K562 (cell line): ENCODE data around the gene KCNC3. TPM values are rescaled to one million over a fixed set of nuclear protein-coding genes. Genes with fewer than 3 reads are reported as not detected.

Experiments used
- ARHGAP35 ChIP-seq: fragments of 450-650 bp; IDR thresholded peaks from 2 replicates; pipeline ENCODE4 v1.6.1; 2018; ENCODE audit not compliant: partially characterized antibody
- CREB1 ChIP-seq, 2 experiments: sonication (generic) in 1 of 2; formaldehyde crosslinking in 1 of 2; IDR thresholded peaks; 2 replicates each; pipeline versions ENCODE4 v1.6.1 to v1.8.0; 2012 to 2022; ENCODE audit warnings: inconsistent platforms in 1 of 2, mild to moderate bottlenecking in 1 of 2, missing genetic modification reagents in 1 of 2, moderate library complexity in 1 of 2
- CTBP1 ChIP-seq: fragments of 450-650 bp; IDR thresholded peaks from 2 replicates; pipeline ENCODE4 v1.6.1; 2016; ENCODE audit warnings: borderline replicate concordance
- HDGF ChIP-seq: fragments of 450-650 bp; IDR thresholded peaks from 2 replicates; pipeline ENCODE4 v1.6.1; 2016
- JUN ChIP-seq, 2 experiments: sonication (generic) in 1 of 2; formaldehyde crosslinking in 1 of 2; IDR thresholded peaks; 2 replicates each; pipeline versions ENCODE4 v1.6.1 to v1.8.0; 2012 to 2022; ENCODE audit warnings: borderline replicate concordance in 2 of 2, mild to moderate bottlenecking in 2 of 2, improper control_type of control experiment in 1 of 2, low read depth in 1 of 2, low read length in 1 of 2, missing genetic modification reagents in 1 of 2
- NBN ChIP-seq: fragments of 450-650 bp; IDR thresholded peaks from 2 replicates; pipeline ENCODE4 v1.6.1; 2016; ENCODE audit warnings: low read depth, mild to moderate bottlenecking
- NCOA2 ChIP-seq, 2 experiments: fragments of 450-650 bp; IDR thresholded peaks; 2 replicates each; pipeline ENCODE4 v1.6.1; 2018; ENCODE audit warnings: mild to moderate bottlenecking in 2 of 2, moderate library complexity in 1 of 2; ENCODE audit not compliant: partially characterized antibody in 2 of 2
- NFE2L1 ChIP-seq: fragments of 450-650 bp; IDR thresholded peaks from 2 replicates; pipeline ENCODE4 v1.6.1; 2016; ENCODE audit warnings: missing genetic modification characterization, low read depth, mild to moderate bottlenecking, missing compliant biosample characterization, moderate library complexity, borderline replicate concordance
- NFXL1 ChIP-seq: fragments of 450-650 bp; formaldehyde crosslinking; IDR thresholded peaks from 2 replicates; pipeline ENCODE4 v1.4.0; 2021; ENCODE audit warnings: mild to moderate bottlenecking
- NUFIP1 ChIP-seq: fragments of 450-650 bp; IDR thresholded peaks from 2 replicates; pipeline ENCODE4 v1.6.1; 2018; ENCODE audit not compliant: partially characterized antibody
- PHB ChIP-seq: fragments of 250-450 bp; sonication (Bioruptor Pico); IDR thresholded peaks from 2 replicates; pipeline ENCODE4 v1.5.0; 2021
- SIRT6 ChIP-seq: IDR thresholded peaks from one replicate; pipeline ENCODE4 v1.6.1; 2012; ENCODE audit warnings: low read depth, mild to moderate bottlenecking, control low read depth, inconsistent platforms, low read length, moderate library complexity
- SRF ChIP-seq, 2 experiments: fragments of 250-450, 450-650 bp in 1 of 2; sonication (Bioruptor Pico) in 1 of 2; sonication (generic) in 1 of 2; formaldehyde crosslinking; IDR thresholded peaks; 2 replicates each; pipeline versions ENCODE4 v1.5.0 to v1.5.1; 2020 to 2022; ENCODE audit warnings: mild to moderate bottlenecking in 1 of 2, missing genetic modification reagents in 1 of 2
- STAG1 ChIP-seq: sonication (generic); formaldehyde crosslinking; IDR thresholded peaks from 2 replicates; pipeline ENCODE4 v1.5.0; 2020; ENCODE audit warnings: missing genetic modification reagents, borderline replicate concordance
- TEAD4 ChIP-seq, 2 experiments: sonication (generic) in 1 of 2; formaldehyde crosslinking in 1 of 2; IDR thresholded peaks; 2 replicates each; pipeline versions ENCODE4 v1.6.1 to v1.8.0; 2012 to 2022; ENCODE audit warnings: borderline replicate concordance in 1 of 2, inconsistent platforms in 1 of 2, low read length in 1 of 2, mild to moderate bottlenecking in 1 of 2, missing genetic modification reagents in 1 of 2
- THAP12 ChIP-seq: fragments of 250-450 bp; sonication (Bioruptor Pico); IDR thresholded peaks from 2 replicates; pipeline ENCODE4 v1.9.0; 2021; ENCODE audit warnings: mild to moderate bottlenecking, inconsistent platforms
- THRAP3 ChIP-seq: fragments of 450-650 bp; IDR thresholded peaks from 2 replicates; pipeline ENCODE4 v1.6.1; 2016; ENCODE audit warnings: mild to moderate bottlenecking, inconsistent platforms, borderline replicate concordance
- TSC22D4 ChIP-seq: fragments of 450-650 bp; IDR thresholded peaks from 2 replicates; pipeline ENCODE4 v1.6.1; 2016; ENCODE audit warnings: missing genetic modification characterization, missing biosample characterization, control low read depth
- ZBTB8A ChIP-seq: fragments of 450-650 bp; IDR thresholded peaks from 2 replicates; pipeline ENCODE4 v1.6.1; 2018; ENCODE audit warnings: mild to moderate bottlenecking, moderate library complexity; ENCODE audit not compliant: partially characterized antibody
- ZC3H11A ChIP-seq: IDR thresholded peaks from 2 replicates; pipeline ENCODE4 v1.6.1; 2012; ENCODE audit warnings: low read depth, low read length, improper control_type of control experiment
- ZNF766 ChIP-seq: fragments of 200-800 bp; sonication (Bioruptor generic); conservative IDR thresholded peaks from 2 replicates; pipeline ENCODE4 v1.6.1; 2016; ENCODE audit warnings: missing genetic modification characterization, missing compliant biosample characterization
- polyA plus RNA-seq, 8 experiments: library from polyadenylated mRNA; depleted of rRNA in 4 of 8; stranded (reverse) in 5 of 8; unstranded in 3 of 8; fragments of >200 nt; fragmentation: Nextera tagmentation in 2 of 8; fragmentation: Illumina TruSeq in 1 of 8; extraction: Ambion mirVana in 2 of 8; extraction: Trizol in 1 of 8; gene quantifications; 2 replicates each; pipeline versions ENCODE4 v1.2.1 to v1.2.3, GENCODE V29; 2011 to 2014; ENCODE audit warnings: inconsistent platforms in 1 of 8, missing spikeins in 1 of 8
- total RNA-seq, 7 experiments: library from RNA; depleted of rRNA in 6 of 7; stranded (reverse); fragments of >200 nt in 6 of 7; fragmentation: Illumina TruSeq in 2 of 7; extraction: Trizol in 2 of 7; gene quantifications; 2 replicates each; pipeline versions ENCODE4 v1.2.1 to v1.2.3, GENCODE V29; 2011 to 2021; ENCODE audit warnings: low replicate concordance in 1 of 7
- TF ChIP-seq, protein P1 (sequence below): fragments of 450-650 bp; IDR thresholded peaks from 2 replicates; pipeline ENCODE4 v1.6.1; 2017; ENCODE audit warnings: antibody characterized with exemption
- TF ChIP-seq, protein P2 (sequence below): sonication (generic); formaldehyde crosslinking; IDR thresholded peaks from 2 replicates; pipeline ENCODE4 v1.8.0; 2022; ENCODE audit warnings: mild to moderate bottlenecking, missing genetic modification reagents

Gene KCNC3
- total and polyA plus RNA-seq, 9 of the 15 experiments (the other 6 are each of a cell fraction or from before 2014, with no cell fraction given), result 0.03 to 26.2 (median 2.0) TPM

GRCh38 chr19:50361290-50362029, 32.3 kb upstream of the KCNC3 start (continued):
- TF ChIP-seq CREB1 (IDR thresholded peaks at IDR 0.05) (no peak), CREB1 (CRISPR knock-in tag; IDR thresholded peaks at IDR 0.05) (peak; percentile 53), NFXL1 (CRISPR knock-in tag) (no peak), ZC3H11A (no peak), ZBTB8A (no peak), NUFIP1 (no peak), TSC22D4 (tag) (no peak), TEAD4 (IDR thresholded peaks at IDR 0.05; ENCODE audit: low read length) (peak; percentile 61; the same call in 1 of the 2 replicates), TEAD4 (CRISPR knock-in tag; IDR thresholded peaks at IDR 0.05; ENCODE audit: borderline replicate concordance) (no peak), THAP12 (no peak), SRF (CRISPR knock-in tag; IDR thresholded peaks at IDR 0.05) (peak in 1 of 2 experiments; percentile 28; a peak in 1 of 4 replicates), THRAP3 (no peak), CTBP1 (peak; percentile 35; the same call in 1 of the 2 replicates), ZNF766 (CRISPR knock-in tag) (no peak), NCOA2 (IDR thresholded peaks at IDR 0.05; ENCODE audit: partially characterized antibody in 2 of 2) (no peak), JUN (IDR thresholded peaks at IDR 0.05; ENCODE audit: borderline replicate concordance, low read depth, low read length) (no peak), JUN (CRISPR knock-in tag; IDR thresholded peaks at IDR 0.05; ENCODE audit: borderline replicate concordance) (no peak), STAG1 (CRISPR knock-in tag) (no peak), NBN (no peak; the same call in 1 of the 2 replicates), ARHGAP35 (no peak), HDGF (peak; percentile 87; the same call in 1 of the 2 replicates), PHB (no peak), SIRT6 (no peak), NFE2L1 (tag) (no peak)
- TF ChIP-seq, protein P1, sequence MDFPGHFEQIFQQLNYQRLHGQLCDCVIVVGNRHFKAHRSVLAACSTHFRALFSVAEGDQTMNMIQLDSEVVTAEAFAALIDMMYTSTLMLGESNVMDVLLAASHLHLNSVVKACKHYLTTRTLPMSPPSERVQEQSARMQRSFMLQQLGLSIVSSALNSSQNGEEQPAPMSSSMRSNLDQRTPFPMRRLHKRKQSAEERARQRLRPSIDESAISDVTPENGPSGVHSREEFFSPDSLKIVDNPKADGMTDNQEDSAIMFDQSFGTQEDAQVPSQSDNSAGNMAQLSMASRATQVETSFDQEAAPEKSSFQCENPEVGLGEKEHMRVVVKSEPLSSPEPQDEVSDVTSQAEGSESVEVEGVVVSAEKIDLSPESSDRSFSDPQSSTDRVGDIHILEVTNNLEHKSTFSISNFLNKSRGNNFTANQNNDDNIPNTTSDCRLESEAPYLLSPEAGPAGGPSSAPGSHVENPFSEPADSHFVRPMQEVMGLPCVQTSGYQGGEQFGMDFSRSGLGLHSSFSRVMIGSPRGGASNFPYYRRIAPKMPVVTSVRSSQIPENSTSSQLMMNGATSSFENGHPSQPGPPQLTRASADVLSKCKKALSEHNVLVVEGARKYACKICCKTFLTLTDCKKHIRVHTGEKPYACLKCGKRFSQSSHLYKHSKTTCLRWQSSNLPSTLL, result no peak
- TF ChIP-seq, protein P2, sequence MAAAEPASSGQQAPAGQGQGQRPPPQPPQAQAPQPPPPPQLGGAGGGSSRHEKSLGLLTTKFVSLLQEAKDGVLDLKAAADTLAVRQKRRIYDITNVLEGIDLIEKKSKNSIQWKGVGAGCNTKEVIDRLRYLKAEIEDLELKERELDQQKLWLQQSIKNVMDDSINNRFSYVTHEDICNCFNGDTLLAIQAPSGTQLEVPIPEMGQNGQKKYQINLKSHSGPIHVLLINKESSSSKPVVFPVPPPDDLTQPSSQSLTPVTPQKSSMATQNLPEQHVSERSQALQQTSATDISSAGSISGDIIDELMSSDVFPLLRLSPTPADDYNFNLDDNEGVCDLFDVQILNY (CRISPR knock-in tag), result no peak
